Activated gamma-delta T cell (primary cell): ENCODE results near the gene SORBS1.

ENCODE experiments used
- DNase-seq: peaks from one replicate; lab custom pipeline; 2025; lab: John Stamatoyannopoulos, UW

SORBS1 gene

DNA sequence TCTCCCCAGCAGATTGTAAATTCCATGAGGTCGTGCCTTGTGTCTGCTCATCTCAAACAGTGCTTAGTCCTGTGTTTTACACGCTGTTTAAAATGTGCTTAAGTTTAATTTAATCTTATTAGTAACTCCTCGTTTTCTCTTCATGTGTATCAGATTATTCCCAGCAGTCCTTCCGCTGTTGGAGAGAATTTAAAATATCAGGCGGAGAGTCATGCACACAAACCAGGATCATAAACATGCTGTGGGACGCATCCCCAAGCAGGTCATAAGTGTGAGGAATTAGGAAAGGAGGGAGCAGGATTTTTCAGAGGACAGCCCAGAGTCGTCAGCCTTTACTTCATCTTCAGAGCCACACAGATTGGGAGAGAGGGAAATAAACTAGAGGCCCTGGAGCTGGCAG is 4.2 kb upstream of the SORBS1 start:
- no peak for DNase-seq

DNA sequence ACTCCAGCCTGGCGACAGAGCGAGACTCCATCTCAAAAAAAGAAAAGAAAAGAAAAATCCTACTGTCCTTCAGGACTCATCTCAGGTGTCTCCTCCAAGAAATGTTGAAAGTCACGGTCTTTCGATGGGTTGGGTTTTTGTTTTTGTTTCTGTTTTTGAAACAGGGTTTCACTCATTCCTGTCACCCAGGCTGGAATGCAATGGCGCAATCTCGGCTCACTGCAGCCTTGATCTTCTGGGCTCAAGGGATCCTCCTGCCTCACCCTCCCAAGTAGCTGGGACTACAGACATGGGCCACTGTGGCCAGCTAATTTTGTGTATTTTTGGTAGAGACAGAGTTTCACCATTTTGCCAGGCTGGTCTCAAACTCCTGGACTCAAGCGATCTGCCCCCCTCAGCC is 3.1 kb upstream of the SORBS1 start:
- DNase-seq = no peak

DNA sequence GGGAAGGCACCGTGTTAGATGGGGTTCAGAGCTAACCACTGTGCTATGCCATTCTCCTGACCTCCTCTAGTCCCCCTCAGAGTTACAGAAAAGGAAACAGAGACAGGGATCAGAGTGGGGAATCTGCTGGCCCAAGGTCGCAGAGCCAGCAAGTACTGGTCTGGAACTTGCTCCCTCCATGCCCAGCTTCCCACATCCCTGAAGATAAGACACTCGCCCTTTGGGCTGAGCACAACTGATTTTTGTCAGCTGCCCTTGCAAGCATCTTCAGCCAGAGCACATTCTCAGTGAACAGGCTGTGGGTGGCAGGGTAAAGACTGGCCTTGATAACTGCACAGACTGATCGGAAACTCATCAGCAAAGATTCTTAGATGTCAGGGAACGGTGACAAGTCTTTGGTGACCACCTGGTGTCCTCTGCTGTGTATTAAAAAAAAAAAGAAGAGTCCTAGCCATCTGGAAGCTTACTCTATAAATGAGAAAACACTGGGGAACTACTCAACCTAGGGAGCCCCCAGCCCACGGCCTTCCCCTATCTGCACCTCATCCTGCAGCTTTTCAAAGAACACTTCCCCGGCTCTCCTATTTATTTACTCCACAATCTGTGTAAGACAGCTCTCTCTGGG is 1.3 kb upstream of the SORBS1 start:
- no peak for DNase-seq

DNA sequence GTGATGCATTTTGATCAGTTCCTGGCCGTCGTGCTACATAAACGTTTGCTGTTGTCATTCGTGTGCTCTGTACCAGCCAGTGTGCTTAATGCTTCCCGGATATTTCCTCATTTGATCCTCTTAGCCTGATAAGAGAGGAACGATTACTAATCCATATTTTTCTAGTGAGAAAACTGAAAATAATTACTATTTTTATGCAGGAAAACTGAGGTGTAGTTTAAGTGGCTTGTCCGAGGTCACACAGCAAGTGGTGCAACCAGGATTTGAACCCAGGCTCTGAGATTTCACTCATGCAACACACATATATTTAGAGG is 650 bp upstream of the SORBS1 start:
- no peak for DNase-seq

GRCh38 chr10:95560278-95561176 is 644 bp downstream of the SORBS1 start:
- peak; percentile 27 for DNase-seq

DNA sequence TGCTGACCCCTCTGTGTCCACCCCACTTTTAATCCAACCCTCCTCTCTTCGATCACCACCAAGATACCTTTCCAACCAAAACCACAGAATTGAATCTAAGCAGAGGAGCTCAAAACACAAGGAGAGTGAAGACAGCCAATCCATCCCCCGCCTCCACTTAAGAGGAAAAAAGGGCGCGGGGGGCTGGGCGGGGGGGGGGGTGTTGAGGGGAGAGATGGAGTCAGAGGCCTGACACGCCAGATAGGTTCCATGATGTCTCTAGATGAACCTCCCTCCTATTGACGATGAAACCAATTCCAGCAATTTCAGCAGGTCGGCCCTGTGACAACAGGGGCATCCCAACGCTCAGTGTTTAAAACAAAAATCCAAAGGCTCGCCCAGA is 1.3 kb downstream of the SORBS1 start:
- DNase-seq = no peak

DNA sequence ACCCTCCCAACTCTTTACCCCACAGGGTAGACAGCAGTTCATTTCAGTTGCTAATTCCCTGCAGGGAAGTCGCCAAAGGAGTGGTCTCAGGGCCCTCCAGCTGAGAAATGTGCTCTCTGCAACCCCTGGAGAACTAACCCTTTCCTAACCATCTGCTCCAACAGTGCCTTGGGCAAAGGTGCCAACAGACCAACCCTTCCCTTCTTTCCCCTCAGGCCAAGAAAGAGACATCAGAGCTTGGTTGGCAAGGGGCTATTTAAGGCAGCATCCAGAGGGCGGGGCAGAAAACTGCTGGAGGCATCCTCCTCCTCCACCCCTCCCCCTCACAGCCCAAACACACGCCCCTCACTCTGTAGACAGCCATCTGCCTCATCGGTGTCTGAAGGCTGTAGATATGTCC is 1.7 kb downstream of the SORBS1 start:
- DNase-seq = no peak

GRCh38 chr10:95558593-95559320 is 2.4 kb downstream of the SORBS1 start:
- no peak for DNase-seq

GRCh38 chr10:95556994-95557767 is 4.0 kb downstream of the SORBS1 start:
- no peak for DNase-seq

GRCh38 chr10:95553674-95554073 is 7.5 kb downstream of the SORBS1 start:
- no peak for DNase-seq

- no peak for DNase-seq
Observed at GRCh38 chr10:95552679-95553342, 8.4 kb downstream of the SORBS1 start.

DNA sequence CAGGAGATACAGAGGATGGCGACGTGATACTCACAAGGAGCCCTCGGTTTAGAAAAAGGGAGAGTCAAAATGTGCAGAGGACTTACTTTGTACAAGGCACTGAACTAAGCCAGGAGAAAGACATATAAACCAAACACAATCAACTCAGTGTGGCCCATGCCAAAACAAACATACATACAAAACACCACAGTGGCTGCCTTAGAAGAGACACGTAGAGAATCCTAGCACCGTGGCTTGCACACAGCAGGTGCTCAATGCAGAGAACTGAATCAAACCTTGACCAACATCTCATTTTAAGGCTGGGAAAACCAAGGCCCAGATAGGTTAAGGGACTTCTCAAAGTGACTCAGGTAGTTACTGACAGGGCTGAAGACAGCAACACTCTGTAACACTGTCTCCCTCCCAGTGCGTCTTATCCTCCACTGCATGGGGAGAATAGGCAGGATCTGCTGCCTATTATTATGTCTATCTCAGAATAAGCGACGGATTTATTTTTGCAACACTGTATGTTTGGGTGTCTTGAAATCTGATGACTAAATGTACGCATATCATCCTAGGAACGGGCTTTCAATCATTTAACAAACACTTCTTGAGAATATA is 11.0 kb downstream of the SORBS1 start:
- DNase-seq = no peak

GRCh38 chr10:95547791-95548435 is 13.3 kb downstream of the SORBS1 start:
- DNase-seq = no peak

DNA sequence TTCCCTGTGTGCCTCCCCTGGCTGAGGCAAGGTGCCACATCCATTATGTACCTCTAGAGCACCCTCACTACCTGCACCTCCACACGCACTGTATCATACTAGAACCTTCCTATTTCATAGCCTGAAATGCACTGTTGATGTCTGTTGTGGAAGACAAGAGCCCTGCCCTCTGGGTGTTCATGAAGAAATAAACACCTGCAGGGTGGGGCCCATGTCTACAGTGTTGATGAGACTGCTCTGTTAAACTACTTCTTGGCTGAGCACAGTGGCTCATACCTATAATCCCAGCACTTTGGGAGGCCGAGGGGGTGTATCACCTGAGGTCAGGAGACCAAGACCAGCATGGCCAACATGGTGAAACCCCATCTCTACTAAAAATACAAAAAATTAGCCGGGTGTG is 14.0 kb downstream of the SORBS1 start:
- no peak for DNase-seq

GRCh38 chr10:95545981-95546380 is 15.2 kb downstream of the SORBS1 start:
- DNase-seq = no peak

- DNase-seq = no peak
Observed at GRCh38 chr10:95544783-95545500, 16.2 kb downstream of the SORBS1 start.

- DNase-seq = no peak
Observed at GRCh38 chr10:95543459-95543858, 17.7 kb downstream of the SORBS1 start.

DNA sequence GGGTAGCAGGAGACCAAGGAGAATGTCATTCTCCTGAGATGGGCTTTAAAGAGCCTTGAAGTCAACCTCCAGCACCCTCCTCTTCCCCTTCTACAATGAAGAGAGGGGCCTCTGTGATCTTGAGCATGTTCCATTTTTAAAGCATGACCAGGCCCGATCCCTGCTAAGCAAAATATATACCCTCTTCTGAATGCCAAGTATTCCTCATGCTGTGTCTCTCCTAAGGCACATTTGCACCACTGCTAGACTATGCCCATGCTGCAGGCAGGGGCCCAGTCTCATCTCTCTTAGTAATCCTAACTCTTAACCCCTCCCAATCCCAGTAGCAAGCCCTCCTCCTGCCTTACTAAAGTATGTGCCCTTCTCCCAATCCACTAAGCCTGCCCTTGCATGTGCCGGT is 18.4 kb downstream of the SORBS1 start:
- DNase-seq = no peak

DNA sequence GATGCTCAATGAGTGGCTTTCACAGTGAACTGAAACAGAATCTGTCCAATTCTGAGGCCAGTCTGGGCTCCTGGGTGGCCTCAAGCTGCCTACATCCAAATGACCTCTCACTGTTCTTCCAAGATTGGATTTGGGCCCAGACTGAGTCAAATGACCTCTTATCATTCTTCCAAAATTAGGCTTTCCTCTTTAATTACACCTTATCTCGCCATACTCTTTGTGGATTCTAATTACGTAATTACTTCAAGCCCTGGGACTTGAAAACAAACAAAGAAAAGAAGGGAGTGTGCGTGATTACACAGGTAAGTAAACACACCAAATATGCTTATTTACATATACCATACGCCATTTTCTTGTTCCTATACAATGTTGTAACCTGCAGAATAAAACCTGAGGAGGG is 18.8 kb downstream of the SORBS1 start:
- no peak for DNase-seq

- no peak for DNase-seq
Observed at GRCh38 chr10:95540514-95541052, 20.6 kb downstream of the SORBS1 start.
